ENCODE results near the gene LRRC4C.
A peak's percentile ranks its signal among the peaks of the same experiment; 100 is the strongest.
"Not testable (repeated sequence)": the region's sequence is repeated elsewhere in the genome, so short reads cannot be mapped to it uniquely, and the experiment has no call there.

Gene LRRC4C

GRCh38 chr11:40203606-40204005, 1255.8 kb downstream of the LRRC4C start:
- no peak for DNase-seq

GRCh38 chr11:40202589-40203270, 1256.7 kb downstream of the LRRC4C start:
- DNase-seq: no peak

- not testable (repeated sequence) for DNase-seq
Observed at GRCh38 chr11:40192590-40192989, 1266.9 kb downstream of the LRRC4C start.

- DNase-seq: no peak
Observed at GRCh38 chr11:40190294-40190693, 1269.2 kb downstream of the LRRC4C start.

- peak; percentile 85 for DNase-seq
Observed at GRCh38 chr11:40188848-40189247, 1270.6 kb downstream of the LRRC4C start.

GRCh38 chr11:40187295-40187694, 1272.2 kb downstream of the LRRC4C start:
- DNase-seq: no peak

- peak; percentile 81 for DNase-seq
Observed at GRCh38 chr11:40186437-40187263, 1272.8 kb downstream of the LRRC4C start.

- DNase-seq: no peak
Observed at GRCh38 chr11:40185793-40186192, 1273.7 kb downstream of the LRRC4C start.

- no peak for DNase-seq
Observed at GRCh38 chr11:40183073-40184064, 1276.1 kb downstream of the LRRC4C start.

- no peak for DNase-seq
Observed at GRCh38 chr11:40179541-40179940, 1279.9 kb downstream of the LRRC4C start.

- DNase-seq: no peak
Observed at GRCh38 chr11:40178470-40178869, 1281.0 kb downstream of the LRRC4C start.

- DNase-seq: no peak
Observed at GRCh38 chr11:40175980-40176379, 1283.5 kb downstream of the LRRC4C start.

- no peak for DNase-seq
Observed at GRCh38 chr11:40170078-40170477, 1289.4 kb downstream of the LRRC4C start.

GRCh38 chr11:40168414-40168813, 1291.0 kb downstream of the LRRC4C start:
- no peak for DNase-seq

GRCh38 chr11:40167805-40168204, 1291.6 kb downstream of the LRRC4C start:
- not testable (repeated sequence) for DNase-seq

- no peak for DNase-seq
Observed at GRCh38 chr11:40166892-40167291, 1292.6 kb downstream of the LRRC4C start.

- DNase-seq: no peak
Observed at GRCh38 chr11:40162901-40163883, 1296.3 kb downstream of the LRRC4C start.

GRCh38 chr11:40161854-40162410, 1297.5 kb downstream of the LRRC4C start:
- DNase-seq: no peak

- DNase-seq: no peak
Observed at GRCh38 chr11:40160418-40160817, 1299.0 kb downstream of the LRRC4C start.

- no peak for DNase-seq
Observed at GRCh38 chr11:40149721-40150120, 1309.7 kb downstream of the LRRC4C start.

- DNase-seq: no peak
Observed at GRCh38 chr11:40140560-40140959, 1318.9 kb downstream of the LRRC4C start.

Measured in NCI-H345 (cell line).